GM19238 (cell line): ENCODE data around the gene BICC1.

Experiments
- DNase-seq: peaks from one replicate; pipeline ENCODE4 v3.0.0; 2011; ENCODE audit warnings: low spot score; ENCODE audit not compliant: insufficient read length

The BICC1 gene

GRCh38 chr10:58778966-58779365 is 266.3 kb downstream of the BICC1 start:
- no peak for DNase-seq

DNA sequence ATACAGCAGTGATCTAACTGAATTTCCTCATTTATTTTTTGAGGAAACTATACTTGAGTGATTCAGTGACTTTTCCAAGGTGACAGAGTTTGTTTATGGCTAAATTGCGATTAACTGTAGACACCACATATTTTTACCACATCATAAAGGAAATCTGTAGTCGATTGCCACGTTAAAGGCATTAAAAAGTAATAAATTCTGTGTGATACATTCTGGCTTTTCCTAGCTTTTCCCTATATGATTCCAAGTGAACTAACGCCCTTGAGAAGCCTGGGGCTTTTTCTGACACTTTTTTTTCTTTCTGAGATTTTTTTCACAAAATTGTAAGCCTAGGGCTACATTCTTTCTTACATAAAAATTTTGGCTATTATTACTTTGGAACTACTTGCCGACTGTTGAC is 266.9 kb downstream of the BICC1 start:
- no peak for DNase-seq

DNA sequence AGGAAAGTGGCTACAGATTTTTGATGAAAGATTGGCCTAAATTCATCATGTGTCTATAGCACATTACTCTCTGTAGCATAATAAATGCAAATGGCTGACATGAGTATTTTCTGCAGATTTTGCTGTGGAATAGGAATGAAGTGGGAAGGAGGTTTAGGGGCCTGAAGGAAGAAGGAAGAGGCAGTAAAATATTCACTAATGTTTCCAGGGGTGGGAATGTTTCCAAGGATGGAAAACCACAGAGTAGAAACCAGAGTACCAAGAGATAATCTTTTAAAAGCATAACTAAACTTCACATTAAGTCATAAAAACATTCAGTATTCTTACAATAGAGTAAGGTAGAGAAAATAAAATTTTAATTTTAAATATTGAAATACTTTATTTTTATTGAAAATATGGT is 267.8 kb downstream of the BICC1 start:
- no peak for DNase-seq

DNA sequence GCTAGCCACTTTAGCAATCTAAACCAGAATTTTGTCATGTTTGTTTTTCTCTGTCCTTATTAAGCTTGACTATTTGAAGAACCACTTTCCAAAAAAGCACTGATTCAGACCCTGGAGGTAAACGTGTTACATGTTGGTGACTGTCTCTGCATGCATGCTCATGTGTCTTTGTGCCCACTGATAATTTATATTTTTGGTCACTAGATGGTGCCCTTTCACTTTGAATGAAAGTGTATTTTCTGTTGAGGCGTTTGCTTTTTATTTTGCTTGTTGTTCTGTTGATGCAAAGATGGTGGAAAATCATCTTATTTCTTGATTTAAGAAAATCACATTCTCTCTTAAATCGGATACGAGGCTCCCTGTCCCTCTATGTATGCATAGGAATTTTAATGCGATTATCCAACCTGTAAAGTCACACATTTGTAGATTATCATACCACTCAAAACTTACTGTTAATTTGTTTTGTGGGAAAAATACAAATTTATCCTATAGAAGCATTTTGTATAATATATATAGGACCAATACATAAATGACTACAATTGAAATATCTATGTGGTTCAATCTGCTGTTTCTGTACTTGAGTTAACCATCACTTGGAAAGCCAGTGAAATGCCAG is 269.3 kb downstream of the BICC1 start:
- no peak for DNase-seq

GRCh38 chr10:58782876-58783851 is 270.5 kb downstream of the BICC1 start:
- DNase-seq = no peak

DNA sequence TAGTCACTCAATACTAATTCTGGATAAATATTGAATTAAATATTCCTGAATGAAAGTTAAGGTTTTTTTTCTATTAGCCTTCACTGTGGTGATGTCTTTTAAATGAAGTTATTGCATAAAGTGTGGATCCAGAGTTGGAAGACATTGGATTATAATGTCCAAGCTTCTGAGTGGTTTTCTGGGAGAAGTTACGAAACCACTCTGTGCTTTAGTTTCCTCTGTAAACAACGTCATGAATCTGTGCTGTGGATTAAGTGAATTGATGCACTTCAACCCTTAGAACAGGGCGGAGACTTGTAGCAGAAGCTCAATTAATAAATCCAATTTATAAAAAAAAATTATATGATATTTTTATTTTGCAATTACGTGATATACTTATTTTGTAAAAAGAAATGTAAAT is 271.7 kb downstream of the BICC1 start:
- no peak for DNase-seq

DNA sequence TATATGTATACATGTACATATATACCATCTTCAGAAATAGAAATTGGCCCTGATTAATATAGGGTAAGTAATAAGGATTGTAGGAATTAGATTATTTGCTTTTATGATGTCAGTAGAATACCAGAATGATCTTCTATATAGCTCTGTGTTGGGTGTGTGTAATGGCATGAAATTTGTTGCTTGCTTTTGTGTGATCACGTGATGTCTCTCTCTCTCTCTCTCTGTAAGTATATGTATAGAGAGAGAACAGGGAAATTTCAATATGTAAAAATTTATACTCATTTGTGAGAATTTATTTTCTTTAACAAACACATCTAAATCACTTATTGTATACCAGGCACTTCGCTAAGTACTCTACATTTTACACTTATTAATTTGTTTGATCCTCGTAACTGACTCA is 272.7 kb downstream of the BICC1 start:
- DNase-seq = no peak

- no peak for DNase-seq
Measured at GRCh38 chr10:58791137-58791536, 278.5 kb downstream of the BICC1 start.

- DNase-seq = no peak
Measured at GRCh38 chr10:58795560-58795959, 282.9 kb downstream of the BICC1 start.

DNA sequence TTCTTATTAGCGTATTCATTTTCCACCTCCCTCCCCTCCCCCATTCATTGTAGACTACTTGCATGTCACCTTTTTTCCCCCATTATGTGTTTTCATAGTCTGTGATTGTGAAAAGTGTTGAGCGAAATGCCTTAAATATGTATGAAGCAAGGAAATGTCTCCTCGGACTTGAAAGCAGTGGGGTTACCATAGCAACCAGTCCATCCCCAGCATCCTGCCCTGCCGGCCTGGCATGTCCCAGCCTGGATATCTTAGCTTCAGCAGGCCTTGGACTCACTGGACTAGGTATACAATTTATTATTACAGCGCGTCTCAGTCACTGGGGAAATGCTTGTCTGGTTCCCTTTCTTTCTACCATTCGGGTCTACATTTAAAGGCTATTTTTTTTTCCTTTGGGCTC is 283.6 kb downstream of the BICC1 start:
- DNase-seq = no peak

DNA sequence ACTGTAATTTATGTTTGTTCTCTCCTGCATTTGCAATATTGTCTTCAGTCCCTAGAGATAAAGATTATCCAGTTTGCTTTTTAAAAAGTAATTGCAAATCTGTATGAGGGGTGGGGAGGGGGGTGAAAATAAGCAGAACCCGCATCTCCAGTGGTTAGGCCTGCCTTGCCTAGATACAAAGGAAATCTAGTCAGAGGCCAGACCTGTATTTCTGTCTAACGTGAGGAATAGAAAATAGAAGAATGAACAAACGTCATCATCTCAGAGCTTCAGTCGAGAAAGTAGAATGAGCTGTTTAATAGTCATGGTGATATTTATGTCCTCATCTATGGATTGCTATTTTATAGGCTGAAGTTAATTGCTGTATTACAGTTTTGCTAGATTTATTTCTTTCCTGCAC is 284.2 kb downstream of the BICC1 start:
- DNase-seq = no peak

DNA sequence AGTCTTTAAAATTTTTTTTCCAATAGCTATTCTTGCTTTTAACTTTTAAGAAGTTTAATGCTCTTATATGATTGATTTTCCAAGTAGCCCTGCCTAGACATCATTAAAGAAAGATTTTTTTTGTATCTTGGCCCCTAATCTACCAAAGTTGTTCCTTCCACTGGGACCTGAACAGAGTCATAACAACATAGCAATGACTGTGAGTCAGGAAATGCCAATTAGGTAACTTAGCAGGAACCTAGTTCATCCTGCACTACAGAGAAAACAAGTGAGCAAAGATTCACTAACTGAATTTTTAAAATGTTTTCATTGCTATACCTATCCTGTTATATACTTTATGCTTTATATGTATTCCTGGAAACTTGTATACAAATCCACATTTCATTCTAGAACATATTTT is 284.7 kb downstream of the BICC1 start:
- no peak for DNase-seq

- DNase-seq = no peak
Measured at GRCh38 chr10:58802047-58802446, 289.4 kb downstream of the BICC1 start.

DNA sequence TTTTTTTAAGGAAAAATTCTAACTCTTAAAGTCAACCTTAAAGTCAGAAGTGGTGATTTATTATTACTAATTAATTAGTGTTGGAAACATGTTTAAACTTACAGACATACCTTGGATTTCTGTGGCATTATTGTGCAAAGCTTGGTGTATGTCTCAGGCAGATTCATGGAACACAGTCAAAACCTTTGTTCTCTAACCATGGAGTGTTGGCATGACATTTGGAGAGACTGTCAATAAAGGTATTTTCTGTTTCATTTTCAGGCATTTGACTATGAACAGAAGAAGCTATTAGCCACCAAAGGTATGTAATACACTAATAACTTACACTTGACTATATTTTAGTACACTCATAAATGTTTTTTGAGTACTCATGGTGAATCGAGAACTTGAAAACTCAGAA is 293.7 kb downstream of the BICC1 start:
- no peak for DNase-seq

DNA sequence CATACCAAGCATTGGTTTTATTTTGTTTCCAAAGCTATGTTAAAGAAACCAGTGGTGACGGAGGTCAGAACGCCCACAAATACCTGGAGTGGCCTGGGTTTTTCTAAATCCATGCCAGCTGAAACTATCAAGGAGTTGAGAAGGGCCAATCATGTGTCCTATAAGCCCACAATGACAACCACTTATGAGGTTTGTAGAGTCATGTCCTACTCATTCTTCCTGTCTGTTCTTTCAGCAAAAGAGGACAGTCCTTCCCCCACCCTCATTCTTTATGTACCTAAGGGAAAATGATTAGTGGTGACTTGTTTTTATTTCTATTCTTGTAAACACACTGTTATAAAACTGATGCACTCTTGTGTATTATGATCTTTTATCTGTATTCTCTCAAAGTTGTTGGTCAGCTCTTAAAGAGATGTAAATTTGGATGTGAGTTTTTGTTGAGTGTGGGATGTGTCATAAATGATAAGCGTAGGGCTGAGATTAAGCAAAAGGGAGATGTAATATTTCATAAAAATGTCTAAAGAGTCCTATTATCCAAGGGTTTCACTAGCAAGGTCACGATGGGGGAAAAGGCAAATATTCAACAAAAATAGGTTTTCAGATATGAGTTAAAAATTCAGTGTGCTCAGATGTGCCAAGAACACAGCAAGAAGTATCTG is 294.4 kb downstream of the BICC1 start:
- DNase-seq = no peak

GRCh38 chr10:58807629-58808022 is 295.0 kb downstream of the BICC1 start:
- DNase-seq = no peak

GRCh38 chr10:58810751-58811150 is 298.1 kb downstream of the BICC1 start:
- DNase-seq = no peak

DNA sequence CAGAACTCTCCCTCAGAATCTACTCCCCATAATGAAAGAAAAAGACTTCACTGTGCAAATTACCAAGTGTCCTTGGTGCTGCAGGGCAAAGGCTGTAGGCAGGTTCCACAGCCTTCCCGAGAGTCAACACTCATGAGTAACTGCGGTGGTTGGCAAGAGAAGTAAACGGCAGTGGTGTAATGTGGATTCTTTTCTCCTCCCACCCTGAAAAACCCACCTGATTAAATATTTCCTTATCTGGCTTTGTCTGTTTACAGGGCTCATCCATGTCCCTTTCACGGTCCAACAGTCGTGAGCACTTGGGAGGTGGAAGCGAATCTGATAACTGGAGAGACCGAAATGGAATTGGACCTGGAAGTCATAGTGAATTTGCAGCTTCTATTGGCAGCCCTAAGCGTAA is 300.9 kb downstream of the BICC1 start:
- no peak for DNase-seq

DNA sequence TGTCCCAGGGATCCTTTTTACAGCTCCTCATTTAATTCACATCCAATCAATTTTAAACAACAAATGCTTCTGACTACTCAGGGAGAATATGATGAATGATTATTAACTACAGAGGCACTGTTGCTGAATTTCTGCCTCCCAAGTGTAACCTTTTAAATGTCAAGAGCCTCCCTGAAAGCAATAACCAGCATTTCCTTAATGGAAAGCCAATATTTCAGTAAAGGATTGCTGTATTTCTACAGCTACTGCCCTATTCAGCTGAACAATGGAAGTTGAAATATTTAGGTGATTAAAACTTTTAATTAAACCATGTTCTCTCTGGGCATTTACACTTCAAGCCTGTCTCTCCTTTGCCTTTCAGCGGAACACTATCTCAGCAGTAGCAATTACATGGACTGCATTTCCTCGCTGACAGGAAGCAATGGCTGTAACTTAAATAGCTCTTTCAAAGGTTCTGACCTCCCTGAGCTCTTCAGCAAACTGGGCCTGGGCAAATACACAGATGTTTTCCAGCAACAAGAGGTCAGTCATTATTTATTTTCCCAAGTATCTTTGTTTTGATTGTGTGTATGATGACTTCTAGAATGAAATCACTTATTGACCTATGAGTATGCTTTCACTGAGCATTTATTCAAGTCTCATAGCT is 304.7 kb downstream of the BICC1 start:
- no peak for DNase-seq

- no peak for DNase-seq
Measured at GRCh38 chr10:58818900-58819299, 306.2 kb downstream of the BICC1 start.

- DNase-seq = no peak
Measured at GRCh38 chr10:58820386-58820785, 307.7 kb downstream of the BICC1 start.
